ENCODE measurements around the gene ZNF792.
"Not testable (repeated sequence)": the region's sequence is repeated elsewhere in the genome, so short reads cannot be mapped to it uniquely, and the experiment has no call there.

Gene ZNF792

GRCh38 chr19:34970185-34970780, 6.3 kb upstream of the ZNF792 start:
- not testable (repeated sequence) for DNase-seq

- DNase-seq = no peak
Measured at GRCh38 chr19:34969721-34970120, 5.7 kb upstream of the ZNF792 start.

- DNase-seq = no peak
Measured at GRCh38 chr19:34967551-34967950, 3.5 kb upstream of the ZNF792 start.

- not testable (repeated sequence) for DNase-seq
Measured at GRCh38 chr19:34965505-34965904, 1.5 kb upstream of the ZNF792 start.

GRCh38 chr19:34964598-34964997, 569 bp upstream of the ZNF792 start:
- DNase-seq = no peak

GRCh38 chr19:34962687-34963572, 1.1 kb downstream of the ZNF792 start:
- no peak for DNase-seq

- DNase-seq = no peak
Measured at GRCh38 chr19:34961775-34962686, 2.0 kb downstream of the ZNF792 start.

GRCh38 chr19:34960940-34961679, 2.9 kb downstream of the ZNF792 start:
- DNase-seq = no peak

GRCh38 chr19:34960103-34960805, 3.8 kb downstream of the ZNF792 start:
- no peak for DNase-seq

- DNase-seq = no peak
Measured at GRCh38 chr19:34959021-34959420, 5.0 kb downstream of the ZNF792 start.

GRCh38 chr19:34957830-34958751, 5.9 kb downstream of the ZNF792 start:
- no peak for DNase-seq

- no peak for DNase-seq
Measured at GRCh38 chr19:34953092-34953491, 10.9 kb downstream of the ZNF792 start.

GRCh38 chr19:34943861-34944573, 20.0 kb downstream of the ZNF792 start:
- no peak for DNase-seq

- DNase-seq = no peak
Measured at GRCh38 chr19:34938886-34939285, 25.1 kb downstream of the ZNF792 start.

GRCh38 chr19:34936184-34936583, 27.8 kb downstream of the ZNF792 start:
- no peak for DNase-seq

- no peak for DNase-seq
Measured at GRCh38 chr19:34932494-34932893, 31.5 kb downstream of the ZNF792 start.

GRCh38 chr19:34926685-34927375, 37.2 kb downstream of the ZNF792 start, which contains the start of gene ZNF30:
TSS of gene ZNF30 (plus strand) at chr19:34926903. CDS start at chr19:34929948, 3,045 bp downstream.
- peak; percentile 80 for DNase-seq

- DNase-seq = no peak
Measured at GRCh38 chr19:34926361-34926684, 37.7 kb downstream of the ZNF792 start.

GRCh38 chr19:34925278-34925855, 38.7 kb downstream of the ZNF792 start:
- no peak for DNase-seq
